HG03045 (cell line): Measurements from ENCODE around the gene GRIP2.

Source experiments
- ATAC-seq: cut with Tn5 transposase; IDR thresholded peaks from one replicate; pipeline ENCODE4 v1.9.1; 2021; ENCODE audit warnings: mild to moderate bottlenecking, moderate library complexity; ENCODE audit not compliant: unreplicated experiment

The GRIP2 gene

DNA sequence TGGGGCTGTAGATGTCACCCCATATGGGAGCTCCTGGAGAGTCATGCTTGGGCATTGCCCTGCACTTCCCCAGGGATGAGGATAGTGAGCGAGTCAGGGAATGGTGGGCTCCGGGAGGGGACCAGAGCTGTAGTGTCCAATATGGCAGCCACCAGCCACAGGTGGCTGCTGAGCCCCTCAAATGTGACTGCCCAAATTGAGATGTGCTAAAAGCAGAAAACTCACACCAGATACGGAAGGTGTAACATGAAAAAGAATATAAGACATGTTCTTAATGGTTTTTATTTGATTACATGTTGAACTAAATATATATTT lies 31.7 kb downstream of the GRIP2 start:
- ATAC-seq, result no peak

DNA sequence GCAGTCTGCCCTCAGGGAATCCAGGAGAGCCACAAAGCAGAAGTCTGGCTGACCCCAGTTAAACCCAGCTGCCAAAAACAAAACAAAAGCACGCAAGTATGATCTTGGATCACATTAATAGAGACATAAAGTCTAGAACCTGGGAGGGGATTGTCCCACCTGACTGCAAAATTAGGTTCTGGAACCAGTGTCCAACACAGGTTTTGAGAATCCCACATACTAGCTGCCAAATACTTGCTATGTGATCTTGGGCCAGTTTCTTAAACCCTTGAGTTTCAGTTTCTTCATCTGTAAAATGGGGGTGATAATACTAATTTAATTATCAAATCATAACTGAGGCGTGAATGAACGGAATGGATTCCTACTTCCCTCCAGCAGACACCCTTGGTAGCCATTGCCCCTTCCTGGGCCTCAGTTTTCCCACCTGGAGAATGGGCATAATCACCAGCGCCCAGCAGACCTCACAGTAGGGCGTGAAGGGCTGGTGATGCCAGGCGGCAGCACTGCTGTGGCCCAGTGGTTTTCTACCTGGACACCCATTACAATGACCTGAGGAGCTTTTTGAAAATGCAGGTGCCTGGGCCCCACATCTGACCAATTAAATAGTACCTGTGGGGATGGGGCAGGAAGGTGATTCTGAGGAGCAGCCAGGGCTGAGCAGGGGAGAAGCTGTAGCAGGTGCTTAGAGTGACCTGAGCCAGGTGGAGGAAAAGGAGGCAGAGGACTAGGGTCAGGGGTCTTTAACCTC lies 32.2 kb downstream of the GRIP2 start:
- no peak for ATAC-seq

DNA sequence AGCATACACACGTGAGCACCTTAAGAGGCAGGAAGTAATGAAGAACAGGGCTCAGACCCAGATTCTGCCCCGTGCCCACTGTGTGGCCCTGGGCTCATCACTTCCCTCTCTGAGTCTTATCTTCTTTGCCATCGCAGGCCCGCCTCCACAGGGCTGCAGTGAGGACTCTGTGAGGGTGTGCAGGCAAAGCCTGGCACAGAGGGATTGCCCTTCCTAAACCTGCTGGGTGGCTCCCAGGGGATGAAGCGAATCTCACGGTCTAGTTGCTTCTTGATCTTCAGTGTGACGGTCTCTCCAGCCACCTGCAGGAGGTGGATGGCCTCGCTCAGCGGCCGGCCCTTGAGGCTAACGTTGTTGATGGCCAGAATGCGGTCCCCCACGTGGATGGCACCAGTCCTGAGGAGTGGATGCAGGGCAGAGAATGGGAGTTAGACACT lies 32.8 kb downstream of the GRIP2 start:
- no peak for ATAC-seq

DNA sequence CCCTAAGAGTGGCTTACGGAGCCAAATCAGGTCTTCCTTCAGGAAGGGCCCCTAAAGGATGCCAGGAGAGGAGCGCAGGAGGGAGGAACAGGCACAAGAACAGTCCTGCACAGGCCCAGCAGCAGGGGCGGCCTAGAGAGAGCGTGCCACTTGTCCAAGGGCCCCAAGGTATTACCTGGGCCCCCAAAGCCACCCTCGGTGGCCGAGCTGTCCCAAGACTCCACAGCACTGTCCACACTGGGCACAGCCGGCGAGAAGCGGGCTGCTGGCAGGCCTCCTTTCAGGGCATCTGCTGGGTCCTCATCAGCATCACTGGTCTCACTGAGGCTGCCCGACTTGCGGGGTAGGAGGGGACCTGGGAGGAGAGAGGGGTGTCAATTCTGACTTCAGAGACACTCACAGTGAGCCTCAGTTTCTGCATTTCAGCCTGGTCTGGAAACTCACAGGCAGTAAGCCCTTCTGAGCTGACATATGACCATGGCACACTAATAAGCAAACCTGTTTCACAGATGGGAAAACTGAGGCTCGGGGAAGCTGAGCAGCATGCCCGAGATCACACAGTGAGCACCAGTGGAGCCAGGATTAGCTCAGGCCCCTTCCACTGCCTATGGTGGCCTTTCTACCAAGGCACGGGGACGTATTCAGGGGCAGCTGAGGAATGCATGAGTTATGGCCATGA lies 33.4 kb downstream of the GRIP2 start:
- ATAC-seq, result no peak

DNA sequence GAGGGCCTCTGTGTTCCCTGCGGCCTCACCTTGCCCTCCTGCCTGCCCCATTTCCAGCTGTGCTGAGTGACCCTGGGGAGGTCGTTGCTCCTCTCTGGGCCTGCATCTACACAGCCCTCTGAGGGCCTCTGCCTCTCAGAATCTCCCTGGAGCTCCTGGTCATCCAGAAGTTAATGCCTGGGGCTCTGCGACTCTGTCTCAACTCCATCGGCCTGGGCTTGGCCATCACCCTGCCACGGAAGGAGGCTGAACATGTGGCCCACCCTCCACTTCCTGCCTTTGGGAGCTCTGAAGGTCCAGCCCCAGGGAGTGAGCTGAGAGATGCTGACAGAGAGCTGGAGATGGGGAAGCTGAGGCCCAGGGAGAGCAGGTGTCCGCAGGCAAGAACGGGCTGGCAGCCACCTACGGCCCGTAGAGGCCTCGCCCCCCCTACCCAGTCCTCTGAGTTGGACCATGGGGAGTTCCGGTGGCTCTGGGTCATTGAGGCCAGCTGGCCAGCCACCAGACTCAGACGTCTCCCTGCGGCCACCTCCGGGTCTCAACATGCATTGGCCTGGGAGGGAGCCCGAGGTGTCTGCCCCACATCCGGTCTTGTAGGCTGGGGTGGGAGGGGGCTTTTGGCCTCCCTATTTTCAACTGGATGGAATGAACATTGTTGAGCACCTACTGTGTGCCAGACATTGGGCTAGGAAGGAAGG lies 34.2 kb downstream of the GRIP2 start:
- ATAC-seq, result no peak

DNA sequence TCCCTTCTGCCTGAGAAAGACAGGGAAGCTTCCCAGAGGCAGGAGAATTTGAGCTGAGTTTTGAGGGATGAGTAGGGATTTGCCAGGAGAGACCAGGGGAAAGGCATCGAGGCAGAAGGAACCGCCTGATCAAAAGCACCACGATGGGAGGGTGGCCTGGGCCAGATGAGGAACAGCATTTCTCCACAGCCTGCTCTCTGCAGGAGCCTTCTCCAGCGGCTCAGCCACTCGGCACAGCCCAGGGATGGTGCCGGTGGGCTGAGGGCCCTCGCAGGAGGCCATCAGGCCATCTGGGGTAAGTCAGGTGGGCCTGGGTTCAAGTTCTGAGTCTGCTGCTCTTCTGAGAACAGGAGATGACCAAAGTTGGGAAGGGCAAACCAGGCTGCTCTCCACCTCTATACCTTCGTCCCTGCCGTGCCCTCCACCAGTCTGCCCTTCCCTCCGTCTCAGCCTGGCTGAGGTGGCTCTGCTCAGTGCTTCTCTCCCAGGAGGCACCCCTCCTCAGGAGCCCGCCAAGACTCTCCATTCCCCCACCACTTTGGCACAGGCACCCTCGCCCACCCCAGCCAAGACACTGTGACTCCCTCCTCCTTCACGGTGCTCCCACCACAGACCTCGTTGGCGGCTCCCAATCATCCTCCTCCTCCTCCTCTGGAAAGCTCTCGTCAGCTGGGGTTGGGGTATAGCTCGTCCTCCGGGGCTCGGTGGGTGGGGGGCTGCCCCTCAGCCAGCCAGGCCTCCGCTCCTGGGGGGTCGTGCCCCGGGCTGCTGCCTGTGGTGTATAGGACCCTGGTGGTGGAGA lies 34.9 kb downstream of the GRIP2 start:
- ATAC-seq, result no peak

DNA sequence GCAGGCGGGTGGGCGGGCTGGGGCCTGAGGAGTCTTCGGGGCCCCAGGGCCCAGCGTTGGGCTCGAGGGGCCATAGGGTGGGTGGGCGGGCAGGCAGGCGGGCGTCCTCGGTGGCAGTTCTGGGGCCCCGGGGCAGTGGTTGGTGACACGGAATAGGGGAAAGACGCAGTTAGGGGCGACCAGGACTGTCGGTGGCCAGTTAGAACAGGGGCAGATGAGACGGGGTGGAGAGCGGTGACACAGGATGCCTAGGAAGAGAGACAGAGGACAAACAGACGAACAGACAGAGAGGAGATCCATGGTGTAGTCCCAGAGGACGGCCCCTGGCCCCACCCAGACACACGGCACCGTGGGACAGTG lies 36.5 kb downstream of the GRIP2 start:
- no peak for ATAC-seq

DNA sequence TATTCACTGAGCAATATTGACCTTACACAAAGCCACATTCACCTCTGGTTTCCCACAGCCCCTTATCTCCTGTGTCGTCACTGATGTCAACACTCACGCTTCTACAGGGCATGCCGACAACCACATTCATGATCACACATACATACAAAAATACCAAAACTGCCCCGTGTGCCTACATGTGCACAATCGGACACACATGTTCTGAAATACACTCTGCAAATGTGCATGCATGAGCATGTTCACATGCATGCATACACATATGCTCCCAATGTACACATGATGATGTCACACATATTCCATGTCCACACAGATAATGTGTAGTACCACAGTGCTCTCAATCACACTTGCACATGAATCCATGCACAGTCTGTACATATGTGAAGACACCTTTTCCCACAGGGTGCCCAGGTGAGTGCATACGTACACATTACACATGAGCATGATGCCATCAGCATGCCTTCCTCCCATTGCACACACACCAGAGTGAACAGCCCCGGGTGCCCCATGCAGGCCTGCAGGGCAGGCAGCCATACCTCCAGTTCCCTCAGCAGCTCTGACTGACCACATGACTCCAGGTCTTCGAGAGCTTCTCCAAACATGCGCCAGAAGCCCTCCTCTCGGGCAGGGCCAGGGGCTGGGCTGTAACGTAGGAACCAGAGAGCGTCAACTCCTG lies 37.0 kb downstream of the GRIP2 start:
- no peak for ATAC-seq

DNA sequence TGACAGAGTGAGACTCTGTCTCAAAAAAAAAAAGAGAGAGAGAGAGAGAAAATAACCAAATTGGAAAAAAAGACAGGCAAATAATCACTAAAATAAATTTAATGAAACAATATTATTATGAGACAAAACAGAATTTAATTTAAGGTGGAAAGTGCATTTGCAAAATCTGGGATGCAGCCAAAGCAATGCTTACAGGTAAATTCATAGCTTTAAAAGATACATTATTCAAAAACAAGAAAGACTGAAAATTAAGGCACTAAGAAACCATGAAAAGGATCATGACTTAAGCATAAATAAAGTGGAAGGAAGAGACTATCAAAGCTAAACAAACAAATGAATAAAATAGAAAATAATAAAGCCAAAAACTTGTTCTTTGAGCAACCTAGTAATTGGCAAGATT lies 37.7 kb downstream of the GRIP2 start:
- no peak for ATAC-seq

DNA sequence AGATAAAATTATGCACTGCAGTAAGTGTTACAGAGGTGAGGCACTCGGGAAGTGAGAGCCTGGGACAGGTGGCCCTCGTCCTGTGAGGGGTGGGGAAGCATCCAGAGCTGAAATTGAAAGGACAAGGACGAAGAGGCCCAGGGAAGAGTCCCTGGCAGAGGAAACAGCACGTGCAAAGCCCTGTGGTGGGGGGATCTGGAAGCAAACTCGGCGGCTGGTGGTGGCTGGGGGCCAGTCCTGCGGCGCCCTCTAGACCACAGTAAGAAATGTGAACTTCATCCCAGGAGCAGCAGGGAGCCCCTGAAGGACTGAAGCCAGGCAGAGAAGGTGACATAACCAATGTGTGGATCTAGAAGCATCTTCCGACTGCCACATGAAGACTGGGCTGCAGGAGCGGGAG lies 42.8 kb downstream of the GRIP2 start:
- ATAC-seq, result no peak

DNA sequence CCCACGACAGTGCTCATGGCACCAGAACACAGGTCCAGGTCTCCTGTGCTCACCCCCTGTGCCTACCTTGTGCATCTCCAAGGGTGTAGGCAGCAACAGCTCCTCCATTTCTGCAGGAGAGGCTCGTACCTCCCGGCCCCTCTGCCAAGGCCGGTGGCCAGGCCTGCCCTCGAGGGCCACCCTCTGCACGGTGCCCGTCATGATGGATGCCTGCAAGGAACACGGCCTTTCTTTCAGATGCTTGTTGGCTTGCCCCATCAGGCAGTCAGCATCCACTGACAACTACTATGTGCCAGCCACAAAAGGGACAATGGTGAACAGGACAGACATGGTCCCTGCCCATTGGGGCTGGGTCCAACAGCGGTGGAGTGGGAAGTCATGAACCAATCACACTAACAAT lies 43.8 kb downstream of the GRIP2 start:
- ATAC-seq, result no peak

DNA sequence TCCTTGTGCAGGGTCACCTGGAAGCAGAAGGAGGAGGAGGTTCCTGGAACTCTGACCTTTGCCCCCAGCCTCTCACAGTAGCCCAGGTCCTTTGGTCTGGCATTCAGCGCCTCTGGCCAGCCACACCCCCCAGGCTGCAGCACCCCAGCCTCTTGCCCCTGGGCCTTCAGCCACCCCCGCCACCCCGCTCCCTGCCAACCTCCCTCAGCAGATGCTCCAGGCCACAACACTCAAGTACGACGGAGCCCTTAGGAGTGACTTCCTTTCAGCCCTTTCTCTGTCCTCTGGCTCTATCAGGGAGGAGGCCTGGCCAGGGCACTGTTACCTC lies 45.2 kb downstream of the GRIP2 start:
- ATAC-seq, result no peak

DNA sequence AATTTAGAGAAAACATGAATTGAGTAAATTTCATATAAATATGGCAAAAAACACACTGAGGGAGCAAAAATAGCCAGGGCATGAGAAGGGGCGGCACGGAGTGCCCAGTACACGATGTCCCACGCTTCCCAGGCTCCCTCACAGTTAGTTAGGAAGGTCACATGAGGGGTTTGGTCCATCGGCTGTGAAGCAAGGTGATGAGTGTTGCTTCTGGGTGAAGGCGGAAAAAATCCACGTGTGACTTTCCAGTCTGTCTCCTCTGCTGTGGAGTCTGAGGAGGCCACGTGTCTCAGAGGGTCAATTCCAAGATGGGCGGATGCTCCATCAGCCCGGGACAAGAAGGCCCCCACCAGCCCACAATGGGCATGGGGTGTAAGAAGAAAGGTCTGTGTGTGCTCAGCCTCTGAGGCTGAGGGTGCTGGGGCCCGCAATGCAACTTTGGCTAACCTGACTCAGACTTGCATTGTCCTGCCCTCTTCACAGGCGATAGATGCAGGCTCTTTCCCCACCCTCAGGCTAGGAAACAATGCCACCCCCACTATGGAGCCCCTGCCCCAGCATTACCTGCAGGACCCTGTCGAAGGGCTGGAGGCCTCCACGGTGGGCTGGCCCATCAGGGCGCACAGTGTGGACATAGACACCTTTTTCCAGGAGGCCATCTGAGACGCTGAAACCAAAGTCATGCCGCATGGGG lies 45.7 kb downstream of the GRIP2 start:
- no peak for ATAC-seq

DNA sequence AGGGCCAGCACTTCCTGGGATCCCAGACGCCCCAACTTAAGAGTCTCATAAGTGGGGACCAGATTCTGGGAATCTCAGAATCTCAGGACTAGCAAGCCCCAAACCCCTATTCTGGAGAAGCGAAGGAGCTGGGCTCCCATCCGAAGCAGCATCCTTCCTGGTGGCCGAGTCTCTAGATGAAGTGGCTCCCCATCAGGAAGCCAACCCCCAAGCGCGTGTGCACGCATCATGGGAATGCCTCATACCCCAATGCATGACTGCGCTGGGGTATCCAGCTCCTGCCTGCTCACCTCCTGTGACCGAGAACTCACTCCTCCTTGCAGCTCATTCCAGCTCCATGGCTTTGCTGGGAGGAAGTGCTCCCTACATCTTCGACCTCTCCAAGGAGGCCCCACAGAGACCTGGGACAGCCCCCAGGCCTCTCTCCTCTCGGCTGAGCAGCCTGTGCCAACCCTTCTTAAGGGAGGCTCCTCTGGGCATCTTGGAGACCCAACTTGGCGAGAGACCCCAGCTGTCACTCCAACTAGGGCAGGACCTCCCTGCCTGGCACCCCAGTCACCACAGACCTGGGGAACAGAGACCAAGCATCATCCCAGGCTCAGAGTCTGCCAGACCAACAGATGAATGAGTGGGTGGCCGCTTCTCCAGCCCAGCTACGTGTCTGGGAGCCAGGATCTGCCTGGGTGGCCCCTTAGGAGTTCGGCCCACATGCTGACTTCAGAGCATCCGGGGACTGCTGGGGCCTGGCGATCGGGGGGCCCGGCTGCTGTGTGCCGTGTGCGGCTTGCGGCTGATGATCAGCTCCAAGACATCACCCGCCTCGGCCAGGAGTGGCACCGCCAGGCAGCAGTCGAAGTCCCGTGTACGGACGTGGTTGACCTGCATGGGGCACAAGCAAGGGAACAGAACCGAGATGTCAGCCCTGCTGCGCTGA lies 46.9 kb downstream of the GRIP2 start:
- no peak for ATAC-seq

DNA sequence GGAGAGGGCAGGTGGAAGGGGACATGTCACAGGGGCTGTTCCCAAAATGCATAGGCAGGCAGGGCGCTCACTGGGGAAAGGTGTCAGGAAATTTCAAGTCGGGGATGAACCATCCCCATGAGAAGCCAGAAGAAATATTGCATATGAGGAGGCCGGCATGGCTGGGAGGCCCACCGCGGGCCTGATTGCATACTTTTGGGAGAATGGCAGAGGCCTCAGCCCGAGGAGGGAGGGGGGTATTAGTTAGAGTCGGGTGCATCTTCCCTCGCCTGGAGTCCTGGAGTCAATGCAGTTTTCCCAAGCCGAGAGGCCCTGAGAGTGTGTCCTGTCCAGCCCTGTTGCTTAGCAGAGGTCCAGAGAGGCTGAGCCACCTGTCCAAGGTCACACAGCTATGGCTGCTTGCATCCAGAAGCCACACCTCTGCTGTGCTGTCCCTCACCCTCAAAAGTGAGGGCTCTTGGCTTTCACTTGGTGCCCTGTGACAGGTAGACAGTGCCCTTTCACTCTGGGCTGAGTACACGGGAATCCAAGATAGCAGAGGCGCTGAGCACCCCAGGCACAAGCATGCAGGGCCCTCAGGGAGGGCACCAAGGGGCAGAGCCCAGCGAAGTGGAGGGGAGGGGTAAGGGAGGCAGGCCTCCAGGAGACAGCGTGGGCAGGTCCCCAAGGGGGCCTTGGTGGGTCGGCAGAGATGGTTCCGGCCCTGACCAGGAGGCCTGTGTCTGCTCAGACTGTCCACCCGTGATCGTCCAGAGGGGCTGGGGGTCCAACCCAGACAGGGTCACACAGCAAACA lies 48.5 kb downstream of the GRIP2 start:
- no peak for ATAC-seq

DNA sequence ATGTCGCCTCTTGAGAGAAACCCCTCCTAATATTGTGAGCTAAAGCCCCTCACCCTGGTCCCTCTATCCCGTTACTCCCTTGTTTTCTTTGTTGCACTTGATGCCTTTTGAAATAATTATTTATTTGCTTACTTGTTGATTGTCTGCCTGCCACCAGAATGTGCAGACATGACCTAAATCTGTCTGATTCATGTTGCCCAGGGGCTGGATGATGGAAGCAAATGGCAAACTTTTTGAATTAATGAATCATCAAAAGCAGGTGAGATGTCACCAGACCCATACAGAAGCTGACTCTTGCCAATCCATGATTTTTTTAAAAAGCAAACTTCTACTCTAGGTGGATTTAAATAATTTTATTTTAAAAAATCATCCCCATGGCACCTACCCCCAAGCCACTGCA lies 49.3 kb downstream of the GRIP2 start:
- no peak for ATAC-seq

DNA sequence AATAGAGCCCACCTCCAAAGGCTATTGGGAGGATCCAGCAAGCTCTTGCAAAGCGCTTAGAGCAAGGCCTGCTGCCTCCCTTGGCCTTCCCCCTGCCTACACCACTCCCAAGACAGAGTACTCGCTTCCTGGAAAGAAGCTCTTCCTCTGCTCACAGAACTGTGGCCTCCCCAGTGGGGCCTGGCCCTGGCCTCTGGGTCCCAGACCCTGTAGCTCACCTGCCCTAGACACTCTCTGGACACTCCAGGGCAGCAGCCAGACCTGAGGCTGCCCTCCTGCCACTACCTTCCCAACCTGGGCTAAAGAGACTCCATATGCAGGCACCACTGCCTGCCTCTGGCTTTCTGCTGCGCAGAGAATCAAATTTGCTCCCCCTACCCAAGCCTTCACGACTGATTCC lies 49.9 kb downstream of the GRIP2 start:
- no peak for ATAC-seq

DNA sequence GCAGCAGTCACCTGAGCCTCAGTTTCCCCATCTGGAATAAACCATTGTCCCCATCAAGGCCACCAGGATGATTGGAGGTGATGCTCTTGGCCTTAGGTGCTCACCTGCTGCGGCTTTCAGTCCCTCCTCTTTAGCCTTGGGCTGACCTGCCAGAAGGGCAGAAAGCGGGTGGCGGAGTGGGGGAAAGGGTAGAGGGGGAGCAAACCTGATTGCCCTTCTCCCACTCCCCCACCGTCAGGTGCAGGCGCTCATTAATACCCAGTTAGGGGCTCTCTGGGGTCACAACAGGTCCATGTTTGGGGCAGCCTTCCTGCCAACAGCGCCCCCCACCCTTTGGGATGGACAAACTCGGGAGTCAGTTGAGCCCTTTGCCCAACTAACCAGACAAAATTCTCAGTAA lies 50.5 kb downstream of the GRIP2 start:
- no peak for ATAC-seq
